T-helper 2 cell treated with Interferon-gamma antibody and Interleukin-4, amounts not matched to agents 100 ng/mL and 5 ng/mL, for 36 hours (primary cell): ENCODE results near the gene EYA2. TPM values are rescaled to one million over a fixed set of nuclear protein-coding genes. Genes with fewer than 3 reads are reported as not detected.
"Not testable (repeated sequence)": the region's sequence is repeated elsewhere in the genome, so short reads cannot be mapped to it uniquely, and the experiment has no call there.

Source experiments
- intact Hi-C: fragments of 100-400 bp; cut with micrococcal nuclease; formaldehyde crosslinking; loops from one replicate; pipeline ENCODE4 v1.15.1; 2023
- total RNA-seq: library from RNA; stranded (reverse); gene quantifications from 2 replicates; pipeline ENCODE4 v1.2.3, GENCODE V29; 2022

Gene EYA2, protein sequence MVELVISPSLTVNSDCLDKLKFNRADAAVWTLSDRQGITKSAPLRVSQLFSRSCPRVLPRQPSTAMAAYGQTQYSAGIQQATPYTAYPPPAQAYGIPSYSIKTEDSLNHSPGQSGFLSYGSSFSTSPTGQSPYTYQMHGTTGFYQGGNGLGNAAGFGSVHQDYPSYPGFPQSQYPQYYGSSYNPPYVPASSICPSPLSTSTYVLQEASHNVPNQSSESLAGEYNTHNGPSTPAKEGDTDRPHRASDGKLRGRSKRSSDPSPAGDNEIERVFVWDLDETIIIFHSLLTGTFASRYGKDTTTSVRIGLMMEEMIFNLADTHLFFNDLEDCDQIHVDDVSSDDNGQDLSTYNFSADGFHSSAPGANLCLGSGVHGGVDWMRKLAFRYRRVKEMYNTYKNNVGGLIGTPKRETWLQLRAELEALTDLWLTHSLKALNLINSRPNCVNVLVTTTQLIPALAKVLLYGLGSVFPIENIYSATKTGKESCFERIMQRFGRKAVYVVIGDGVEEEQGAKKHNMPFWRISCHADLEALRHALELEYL
- total RNA-seq, result 0.11 TPM in 1 of 2 replicates, not detected in the other

DNA sequence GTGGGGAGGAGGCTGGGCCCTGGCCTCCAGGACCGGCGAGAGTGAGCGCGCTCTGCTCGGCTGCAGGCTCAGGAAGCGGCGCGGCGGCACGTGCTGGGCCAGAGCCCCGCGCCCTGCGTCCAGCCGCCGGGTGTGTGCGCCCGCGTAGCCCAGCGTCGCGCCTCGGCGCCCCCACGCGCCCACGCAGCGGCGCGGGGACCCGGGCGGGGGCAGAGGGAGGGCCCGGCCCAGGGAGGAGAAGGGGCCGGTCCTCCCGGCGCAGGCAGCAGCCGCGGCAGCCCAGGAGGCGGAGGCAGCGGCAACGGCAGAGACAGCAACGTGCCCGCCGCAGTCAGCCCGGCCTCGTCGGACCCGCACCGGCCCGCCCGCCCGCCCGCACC lies at the start of gene EYA2:
Gene EYA2, plus strand, starts transcription at position 265 of the 380 bp plus-strand sequence. CDS start 95,168 bp downstream, outside the sequence.
- intact Hi-C loops, result no loop called here

GRCh38 chr20:46844965-46845364 lies 49.7 kb upstream of the EYA2 start:
- intact Hi-C loops, result no loop called here

- intact Hi-C loops, result no loop called here
Observed at GRCh38 chr20:46849269-46849668, 45.4 kb upstream of the EYA2 start.

DNA sequence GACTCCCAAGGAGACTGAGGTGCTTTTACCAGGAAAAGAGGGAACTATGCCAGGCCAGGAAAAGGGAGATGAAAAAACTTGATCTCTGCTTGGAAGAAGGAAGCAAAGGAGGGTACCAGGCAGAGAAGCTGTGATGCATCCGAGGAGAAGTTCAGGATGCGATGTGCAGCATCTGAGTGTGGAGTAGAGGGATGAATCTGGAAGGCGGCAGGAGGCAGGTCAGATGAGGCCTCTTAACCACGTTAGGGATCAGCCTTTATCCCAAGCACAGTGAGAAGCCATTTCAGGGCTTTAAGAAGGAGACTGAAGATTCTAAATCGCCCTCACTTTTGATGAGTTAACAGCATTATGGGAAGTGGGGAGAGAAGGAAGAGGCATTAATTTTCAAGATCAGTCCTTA lies 44.9 kb upstream of the EYA2 start:
- intact Hi-C loops, result no loop called here

DNA sequence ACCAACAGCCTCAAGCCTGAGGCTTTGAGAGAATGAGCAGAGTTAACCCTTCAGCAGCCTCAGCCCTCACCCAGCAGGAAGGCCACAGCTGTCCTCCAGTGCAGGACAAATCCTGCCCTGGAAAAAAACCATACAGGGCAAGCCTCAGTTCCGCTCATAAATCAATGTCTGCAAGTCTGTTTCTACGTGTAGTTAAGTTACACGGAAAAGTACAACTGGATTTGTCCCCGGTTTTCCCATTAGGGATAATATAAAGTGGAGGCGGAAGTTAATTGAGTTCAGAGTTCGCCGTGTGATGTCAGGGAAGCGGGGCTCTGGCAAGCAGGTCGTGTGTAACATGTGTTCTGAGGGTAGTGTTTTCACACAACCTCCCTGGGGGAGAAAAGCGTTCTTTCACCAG lies 44.2 kb upstream of the EYA2 start:
- intact Hi-C loops, result no loop called here

DNA sequence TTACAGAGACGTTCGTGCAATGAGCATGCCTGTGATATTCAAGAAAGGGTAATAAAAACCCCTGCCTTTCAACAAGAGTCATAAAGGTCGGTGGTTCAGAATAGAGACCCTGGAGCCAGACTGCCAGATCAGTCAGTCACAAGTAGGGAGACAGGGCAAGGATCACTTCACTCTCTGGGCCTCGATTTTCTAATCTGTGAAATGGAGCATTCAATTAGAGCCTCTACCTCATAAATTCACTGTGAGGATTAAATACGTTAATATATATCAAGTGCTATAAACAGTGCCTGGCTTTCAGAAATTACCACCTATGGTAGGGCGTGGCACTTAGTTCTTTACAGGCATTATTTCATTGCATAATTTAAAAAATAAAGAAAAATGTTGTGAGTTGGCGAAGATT lies 43.7 kb upstream of the EYA2 start:
- intact Hi-C loops, result no loop called here

DNA sequence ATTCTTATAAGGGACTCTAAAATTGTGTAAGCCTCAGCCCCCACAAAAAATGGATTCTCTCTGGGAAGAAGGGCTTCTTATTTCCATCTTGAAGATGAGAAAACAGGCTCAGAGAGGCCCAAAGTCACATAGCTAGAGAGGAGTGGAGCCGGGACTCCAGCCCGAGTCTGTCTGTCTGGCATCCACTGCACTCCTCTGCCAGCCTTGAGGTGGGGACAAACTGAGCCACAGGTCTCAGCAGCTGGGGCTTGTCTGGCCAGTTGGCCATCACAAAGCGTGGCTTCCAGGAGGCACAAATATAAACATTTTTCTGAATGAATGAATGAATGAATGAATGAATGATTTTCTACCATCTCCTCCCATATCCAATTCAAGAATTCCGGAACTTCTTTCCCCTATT lies 42.9 kb upstream of the EYA2 start:
- intact Hi-C loops, result no loop called here

- intact Hi-C loops, result no loop called here
Observed at GRCh38 chr20:46852313-46852712, 42.3 kb upstream of the EYA2 start.

GRCh38 chr20:46853926-46854325 lies 40.7 kb upstream of the EYA2 start:
- intact Hi-C loops, result no loop called here

DNA sequence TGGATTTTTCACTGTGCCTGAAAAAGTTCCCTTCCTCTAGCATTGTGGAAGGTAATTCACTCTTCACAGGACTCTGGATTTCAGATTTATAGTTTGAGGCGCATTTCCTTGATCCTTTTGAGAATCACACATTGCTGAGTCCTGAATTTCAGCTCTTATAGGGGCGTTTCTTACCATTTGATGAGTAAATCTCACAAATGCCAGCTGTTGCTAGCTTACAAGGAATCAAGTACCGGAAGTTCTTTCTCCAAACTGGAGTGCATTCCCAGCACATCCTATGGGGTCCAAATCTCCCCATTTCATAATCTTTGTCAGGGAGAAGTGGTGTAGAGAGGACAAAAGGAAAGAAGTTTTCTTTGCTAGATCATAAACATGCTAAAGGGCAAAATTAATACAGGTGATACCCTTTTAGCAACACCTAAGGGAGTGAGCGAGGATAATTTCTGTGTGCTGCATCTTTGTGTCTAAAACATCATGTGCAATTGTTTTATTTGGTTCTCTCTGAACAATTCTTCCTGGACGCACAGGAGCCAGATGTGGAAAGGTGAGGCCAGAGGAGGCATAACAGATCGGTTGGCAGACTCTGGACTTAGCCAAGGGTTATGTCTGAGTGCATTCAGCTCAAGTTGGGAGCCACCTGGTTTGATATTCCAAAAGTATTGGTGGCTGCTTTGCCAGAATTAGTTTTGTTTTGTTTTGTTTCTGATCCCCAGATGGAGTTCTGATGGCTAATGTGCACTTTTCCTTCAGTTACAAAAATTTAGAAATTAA lies 37.4 kb upstream of the EYA2 start:
- intact Hi-C loops, result no loop called here

DNA sequence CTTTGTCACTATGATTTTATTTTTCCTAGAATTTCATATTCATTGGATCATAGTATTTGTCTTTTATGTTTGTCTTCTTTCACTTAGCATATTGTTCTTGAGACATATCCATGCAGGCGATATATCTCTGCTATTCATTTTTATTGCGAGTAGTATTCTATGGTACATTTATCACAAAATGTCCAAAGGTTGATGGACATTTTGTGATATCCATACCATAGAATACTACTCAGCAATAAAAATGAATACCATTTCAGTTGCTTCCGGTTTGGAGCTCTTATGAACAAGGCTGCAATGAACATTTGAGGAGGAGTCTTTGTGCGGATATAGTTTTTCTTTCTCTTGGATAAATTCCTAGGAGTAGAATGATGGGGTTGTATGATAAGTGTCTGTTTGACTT lies 28.8 kb upstream of the EYA2 start:
- intact Hi-C loops, result no loop called here

DNA sequence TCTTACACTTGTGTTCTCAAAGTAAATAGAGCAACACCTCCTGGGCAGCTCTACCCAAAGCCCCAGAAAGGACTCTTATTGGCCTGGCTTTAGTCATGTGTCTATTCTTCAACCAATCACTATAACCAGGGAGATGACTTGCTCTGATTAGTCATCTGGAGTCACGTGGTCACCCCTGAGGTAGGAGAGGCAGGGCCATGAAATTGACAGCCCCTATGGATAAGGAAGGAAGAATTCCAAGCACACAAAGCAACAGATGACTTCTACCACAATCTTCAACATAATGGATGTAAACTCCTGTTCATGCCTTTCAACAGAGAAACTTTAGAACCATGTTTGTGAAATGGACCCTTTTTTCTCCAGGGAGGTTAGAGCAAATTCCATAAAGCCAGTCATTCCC lies 24.6 kb upstream of the EYA2 start:
- intact Hi-C loops, result no loop called here

DNA sequence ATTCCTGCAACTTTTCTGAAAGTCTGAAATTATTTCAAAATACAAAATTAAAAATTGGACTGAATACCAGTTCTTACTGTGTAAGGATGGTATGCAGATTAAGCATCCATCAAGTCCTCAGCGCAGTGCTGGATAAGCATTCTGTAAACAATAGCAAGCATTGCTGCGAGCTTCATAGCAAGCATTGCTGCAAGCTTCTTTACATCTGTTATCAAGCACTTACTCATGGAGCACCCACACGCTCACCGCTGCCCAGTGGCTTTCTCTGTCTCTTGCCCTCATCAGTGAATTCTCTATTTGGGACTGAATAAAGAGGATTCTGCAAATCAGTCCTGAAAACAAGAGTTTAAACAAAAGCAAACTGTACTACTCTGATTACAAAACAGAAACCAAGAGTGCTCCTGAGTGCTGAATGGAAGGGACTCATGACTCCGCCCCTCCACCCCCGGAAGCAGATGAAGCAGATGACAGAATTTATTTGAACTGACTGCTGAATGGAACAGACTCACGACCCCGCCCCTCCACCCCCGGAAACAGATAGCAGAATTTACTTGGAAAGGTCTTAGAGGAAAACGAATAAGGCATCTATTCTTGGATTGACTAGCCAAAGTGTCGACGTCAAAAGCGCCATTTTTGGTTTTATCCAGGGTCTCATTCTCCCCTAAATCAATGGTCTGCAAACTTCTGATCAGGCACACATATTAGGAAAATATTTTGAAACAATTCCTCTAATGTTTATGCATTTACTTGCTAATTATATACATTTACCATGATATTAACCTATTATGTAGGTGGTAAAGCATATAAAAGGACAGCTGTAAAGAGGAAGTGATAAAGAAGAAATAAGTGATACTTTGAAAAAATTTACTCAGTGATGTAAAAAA lies 22.1 kb upstream of the EYA2 start:
- intact Hi-C loops, result no loop called here

DNA sequence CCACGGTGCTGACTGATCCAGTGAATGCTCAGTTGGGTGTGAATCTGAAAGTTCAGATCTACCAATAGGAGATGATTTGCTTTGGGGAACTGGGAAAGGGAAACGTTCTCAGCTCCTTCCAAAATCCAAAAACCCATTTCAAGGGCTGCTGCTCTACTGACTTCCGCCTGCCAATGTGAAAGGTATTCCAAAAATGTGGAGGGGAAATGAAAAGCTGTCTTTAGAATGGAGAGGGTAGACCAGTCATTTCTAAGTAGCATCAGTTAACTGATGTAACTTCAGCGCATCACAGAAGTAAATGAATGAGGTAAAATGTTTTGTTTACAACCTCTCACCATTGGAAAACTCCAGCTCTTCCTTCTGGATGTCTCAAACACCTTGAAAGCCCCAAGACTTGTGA lies 19.6 kb upstream of the EYA2 start:
- intact Hi-C loops, result no loop called here

DNA sequence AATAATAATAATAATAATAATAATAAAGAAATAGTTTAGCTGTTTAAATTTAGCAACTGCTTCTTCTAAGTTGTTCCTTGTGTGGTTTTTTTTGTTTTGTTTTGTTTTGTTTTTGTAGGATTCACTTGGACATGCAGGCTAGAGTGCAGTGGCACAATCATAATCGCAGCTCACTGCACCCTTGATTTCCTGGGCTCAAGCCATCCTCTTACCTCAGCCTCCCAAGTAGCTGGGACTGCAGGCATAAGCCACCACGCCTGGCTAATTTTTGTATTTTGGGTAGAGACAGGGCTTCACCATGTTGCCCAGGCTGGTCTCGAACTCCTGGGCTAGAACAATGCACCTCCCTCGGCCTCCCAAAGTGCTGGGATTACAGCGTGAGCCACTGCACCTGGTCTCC lies 15.3 kb upstream of the EYA2 start:
- intact Hi-C loops, result no loop called here

- intact Hi-C loops, result not testable (repeated sequence)
Observed at GRCh38 chr20:46879963-46880362, 14.7 kb upstream of the EYA2 start.

DNA sequence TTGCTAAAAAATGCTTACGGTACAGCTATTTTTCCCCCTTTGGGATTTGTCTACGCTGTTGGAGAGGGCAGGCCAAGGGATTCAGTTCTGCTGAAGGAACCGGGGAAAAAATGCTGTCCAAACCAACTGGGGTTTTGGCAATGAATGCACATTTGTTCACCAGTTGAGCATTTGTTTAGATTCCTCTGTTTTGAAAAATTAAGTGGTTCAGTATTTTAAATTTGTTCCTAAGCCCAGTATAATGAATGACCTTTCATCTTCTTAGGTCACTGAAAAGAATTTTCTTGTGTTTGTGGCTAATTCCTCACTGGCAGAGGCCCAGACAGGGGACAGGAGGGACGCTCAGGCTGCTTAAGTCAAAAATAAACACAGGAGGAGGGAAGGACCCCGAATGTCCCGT lies 10.8 kb upstream of the EYA2 start:
- intact Hi-C loops, result no loop called here

DNA sequence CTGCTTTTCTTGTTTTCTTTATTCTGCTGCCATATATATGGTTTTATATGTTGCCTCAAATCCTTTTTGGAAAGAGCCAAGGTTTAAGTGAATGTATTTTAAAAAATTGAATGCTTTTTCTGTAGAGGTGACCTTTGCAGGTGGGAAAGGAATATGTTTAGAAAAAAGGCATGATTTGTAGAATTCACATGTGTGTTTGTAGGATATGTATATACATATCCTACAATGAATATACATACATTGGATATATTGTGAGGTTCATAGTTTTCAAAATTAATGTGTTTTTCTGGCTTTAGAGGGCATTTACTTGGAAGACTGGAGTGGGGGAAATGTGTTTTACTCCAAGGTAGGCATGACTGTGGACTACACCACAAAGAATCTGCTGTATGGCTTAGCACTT lies 4.0 kb upstream of the EYA2 start:
- intact Hi-C loops, result no loop called here

DNA sequence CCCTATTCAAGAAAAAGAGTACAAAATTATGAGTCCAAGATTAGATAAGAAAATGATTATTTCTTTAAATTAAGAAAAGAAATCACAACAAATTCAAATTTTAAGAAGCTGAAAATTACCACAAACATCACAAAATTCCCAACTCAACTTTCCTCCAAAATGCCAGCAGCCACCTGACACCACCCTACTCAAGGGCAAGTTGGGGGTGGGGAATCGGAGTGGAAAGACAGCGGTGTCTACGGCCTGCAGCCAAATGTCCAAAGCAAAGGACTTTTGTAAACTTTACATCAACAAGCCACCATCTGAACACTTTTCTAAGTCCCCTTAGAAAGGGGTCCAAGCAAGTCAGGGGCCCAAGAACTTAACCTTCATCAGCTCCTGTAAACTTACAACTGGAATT lies 1.6 kb upstream of the EYA2 start:
- intact Hi-C loops, result no loop called here

DNA sequence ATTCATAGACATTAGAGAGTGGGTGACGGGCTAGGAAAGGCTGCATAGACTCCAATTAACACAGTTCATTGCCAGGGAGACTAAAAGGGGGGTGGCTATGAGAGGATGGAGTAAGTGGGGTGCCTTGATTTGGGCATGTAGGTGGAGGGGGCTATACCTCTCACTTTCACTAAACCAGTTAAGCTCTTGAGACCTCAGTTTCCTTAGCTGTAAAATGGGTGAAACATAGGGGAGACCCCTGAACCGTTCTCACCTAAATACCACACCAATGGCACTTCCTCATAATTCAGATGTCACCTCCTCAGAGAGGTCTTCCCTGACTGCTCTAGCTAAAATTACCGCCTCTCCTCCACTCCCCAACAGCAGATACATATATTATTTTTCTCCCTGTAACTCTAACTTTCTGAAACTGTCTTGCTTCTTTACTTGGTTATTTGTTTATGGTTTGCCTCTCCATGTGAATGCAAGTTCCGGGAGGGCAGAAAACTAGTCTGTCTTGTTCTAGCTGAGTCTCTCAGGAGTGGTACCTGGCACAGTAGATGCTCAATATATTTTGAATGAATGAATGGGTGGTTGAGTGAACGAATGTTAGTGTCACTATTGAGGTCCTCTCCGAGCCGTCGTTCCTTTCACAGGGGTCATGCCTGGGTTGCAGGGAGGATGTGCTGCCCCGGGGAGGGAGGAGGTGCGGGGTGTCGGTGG lies 615 bp upstream of the EYA2 start:
- intact Hi-C loops, result no loop called here
